ENCODE results near the gene FMN1.
A peak's percentile ranks its signal among the peaks of the same experiment; 100 is the strongest.

FMN1 gene

GRCh38 chr15:32799936-32800535 lies 394.5 kb downstream of the FMN1 start:
- no peak for DNase-seq (ENCODE audit: low read depth)
- H3K4me3 ChIP-seq (ENCODE audit: low read depth, low read length), result no peak overlapping the region
- TF ChIP-seq CTCF (IDR thresholded peaks at IDR 0.05; ENCODE audit: low read depth, low read length, missing control alignments), result no peak
- in situ Hi-C loops (cut with HindIII; ENCODE audit: low sequenced_read_pairs), result no loop called here

- no peak for TF ChIP-seq CTCF (IDR thresholded peaks at IDR 0.05; ENCODE audit: low read depth, low read length, missing control alignments)
- no peak overlapping the region for H3K4me3 ChIP-seq (ENCODE audit: low read depth, low read length)
- in situ Hi-C loops (cut with HindIII; ENCODE audit: low sequenced_read_pairs), result no loop called here
- DNase-seq (ENCODE audit: low read depth), result no peak
Measured at GRCh38 chr15:32796856-32797255, 397.7 kb downstream of the FMN1 start.

- no peak for TF ChIP-seq CTCF (IDR thresholded peaks at IDR 0.05; ENCODE audit: low read depth, low read length, missing control alignments)
- in situ Hi-C loops (cut with HindIII; ENCODE audit: low sequenced_read_pairs), result no loop called here
- no peak overlapping the region for H3K4me3 ChIP-seq (ENCODE audit: low read depth, low read length)
- no peak for DNase-seq (ENCODE audit: low read depth)
Measured at GRCh38 chr15:32794973-32795372, 399.5 kb downstream of the FMN1 start.

- TF ChIP-seq CTCF (IDR thresholded peaks at IDR 0.05; ENCODE audit: low read depth, low read length, missing control alignments), result no peak
- DNase-seq (ENCODE audit: low read depth), result no peak
- H3K4me3 ChIP-seq (ENCODE audit: low read depth, low read length), result no peak overlapping the region
- in situ Hi-C loops (cut with HindIII; ENCODE audit: low sequenced_read_pairs), result no loop called here
Measured at GRCh38 chr15:32792436-32792835, 402.1 kb downstream of the FMN1 start.

GRCh38 chr15:32790352-32790999 lies 404.0 kb downstream of the FMN1 start:
- in situ Hi-C loops (cut with HindIII; ENCODE audit: low sequenced_read_pairs), result no loop called here
- peak; percentile 13 for DNase-seq (ENCODE audit: low read depth)
- no peak overlapping the region for H3K4me3 ChIP-seq (ENCODE audit: low read depth, low read length)
- TF ChIP-seq CTCF (IDR thresholded peaks at IDR 0.05; ENCODE audit: low read depth, low read length, missing control alignments), result no peak

- no peak for DNase-seq (ENCODE audit: low read depth)
- no peak for TF ChIP-seq CTCF (IDR thresholded peaks at IDR 0.05; ENCODE audit: low read depth, low read length, missing control alignments)
- H3K4me3 ChIP-seq (ENCODE audit: low read depth, low read length), result no peak overlapping the region
- in situ Hi-C loops (cut with HindIII; ENCODE audit: low sequenced_read_pairs), result no loop called here
Measured at GRCh38 chr15:32787949-32788348, 406.6 kb downstream of the FMN1 start.

All from astrocyte of the cerebellum (primary cell).